Measurements from ENCODE around the gene CACNG5.
"Not testable (repeated sequence)": the region's sequence is repeated elsewhere in the genome, so short reads cannot be mapped to it uniquely, and the experiment has no call there.

CACNG5 gene

DNA sequence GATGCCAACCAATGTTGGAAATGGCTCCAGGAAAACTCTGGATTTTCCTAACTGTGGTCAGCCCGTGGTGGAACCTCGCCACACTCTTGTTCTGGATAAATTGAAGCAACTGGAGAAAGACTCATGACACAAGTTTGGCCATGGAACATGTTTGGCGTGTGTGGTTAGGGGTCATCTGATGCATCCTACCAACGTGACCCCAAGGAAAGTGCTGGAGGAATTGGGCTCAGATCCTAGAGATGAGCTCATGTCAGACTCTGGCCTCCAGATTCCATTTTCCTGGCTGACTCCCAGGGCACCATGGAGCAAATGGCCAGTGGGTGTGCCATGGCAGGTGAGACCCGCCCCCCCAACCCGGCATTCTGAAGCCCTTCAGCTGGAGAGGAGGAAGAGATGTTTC lies 58.5 kb downstream of the CACNG5 start:
- intact Hi-C loops (cut with DNase I; ENCODE audit: low total_unique reads): no loop called here
- H3K36me3 ChIP-seq: no peaks in the 10 kb centered on the region
- peaks cover 0 to 7% of the 10 kb centered on the region in 2 donors for H3K27me3 ChIP-seq
- TF ChIP-seq, protein P1, sequence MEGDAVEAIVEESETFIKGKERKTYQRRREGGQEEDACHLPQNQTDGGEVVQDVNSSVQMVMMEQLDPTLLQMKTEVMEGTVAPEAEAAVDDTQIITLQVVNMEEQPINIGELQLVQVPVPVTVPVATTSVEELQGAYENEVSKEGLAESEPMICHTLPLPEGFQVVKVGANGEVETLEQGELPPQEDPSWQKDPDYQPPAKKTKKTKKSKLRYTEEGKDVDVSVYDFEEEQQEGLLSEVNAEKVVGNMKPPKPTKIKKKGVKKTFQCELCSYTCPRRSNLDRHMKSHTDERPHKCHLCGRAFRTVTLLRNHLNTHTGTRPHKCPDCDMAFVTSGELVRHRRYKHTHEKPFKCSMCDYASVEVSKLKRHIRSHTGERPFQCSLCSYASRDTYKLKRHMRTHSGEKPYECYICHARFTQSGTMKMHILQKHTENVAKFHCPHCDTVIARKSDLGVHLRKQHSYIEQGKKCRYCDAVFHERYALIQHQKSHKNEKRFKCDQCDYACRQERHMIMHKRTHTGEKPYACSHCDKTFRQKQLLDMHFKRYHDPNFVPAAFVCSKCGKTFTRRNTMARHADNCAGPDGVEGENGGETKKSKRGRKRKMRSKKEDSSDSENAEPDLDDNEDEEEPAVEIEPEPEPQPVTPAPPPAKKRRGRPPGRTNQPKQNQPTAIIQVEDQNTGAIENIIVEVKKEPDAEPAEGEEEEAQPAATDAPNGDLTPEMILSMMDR (IDR thresholded peaks at IDR 0.05): no peak
- no peaks in the 10 kb centered on the region for H3K9me3 ChIP-seq
- no peak overlapping the region for H3K27ac ChIP-seq
- H3K4me1 ChIP-seq: peaks cover 0 to 3% (median 0%) of the 10 kb centered on the region in 4 donors
- DNase-seq: no peak
- H3K4me3 ChIP-seq: no peak overlapping the region

DNA sequence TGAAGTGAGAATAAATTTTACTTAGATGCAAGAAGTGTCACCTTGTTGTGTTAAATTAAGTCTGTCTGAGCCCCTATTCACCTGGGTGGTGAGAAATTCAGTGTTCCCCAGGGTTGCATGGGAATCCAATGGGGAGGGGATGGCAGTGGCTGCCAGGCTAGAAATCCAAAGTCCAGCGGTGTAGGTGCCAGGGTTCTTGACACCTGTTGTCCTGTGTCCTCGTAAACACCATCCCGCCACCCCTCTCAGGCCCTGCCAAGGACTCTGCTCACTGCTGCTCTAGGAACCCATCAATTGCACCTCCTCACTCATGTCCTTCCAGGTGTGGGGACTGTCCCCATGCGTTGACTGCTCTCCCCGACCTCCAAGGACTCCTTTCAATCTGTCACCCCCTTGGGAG lies 58.9 kb downstream of the CACNG5 start:
- no peaks in the 10 kb centered on the region for H3K36me3 ChIP-seq
- no peak overlapping the region for H3K4me3 ChIP-seq
- no peaks in the 10 kb centered on the region for H3K9me3 ChIP-seq
- peaks cover 0 to 10% of the 10 kb centered on the region in 2 donors for H3K27me3 ChIP-seq
- TF ChIP-seq, protein P1 (IDR thresholded peaks at IDR 0.05): no peak
- H3K27ac ChIP-seq: no peak overlapping the region
- DNase-seq: no peak
- intact Hi-C loops (cut with DNase I; ENCODE audit: low total_unique reads): no loop called here
- peaks cover 0 to 3% (median 0%) of the 10 kb centered on the region in 4 donors for H3K4me1 ChIP-seq

- no peak for DNase-seq
- Histone ChIP-seq H3K4me3 (no peak overlapping the region), H3K36me3 (no peaks in the 10 kb centered on the region), H3K9me3 (no peaks in the 10 kb centered on the region), H3K4me1 (peaks cover 0 to under 1% (median 0%) of the 10 kb centered on the region in 4 donors), H3K27ac (no peak overlapping the region), H3K27me3 (peaks cover 0 to 18% of the 10 kb centered on the region in 2 donors)
- TF ChIP-seq, protein P1 (IDR thresholded peaks at IDR 0.05): no peak
- intact Hi-C loops (cut with DNase I; ENCODE audit: low total_unique reads): no loop called here
These were observed 62.2 kb downstream of the CACNG5 start for GRCh38 chr17:66897141-66897540.

DNA sequence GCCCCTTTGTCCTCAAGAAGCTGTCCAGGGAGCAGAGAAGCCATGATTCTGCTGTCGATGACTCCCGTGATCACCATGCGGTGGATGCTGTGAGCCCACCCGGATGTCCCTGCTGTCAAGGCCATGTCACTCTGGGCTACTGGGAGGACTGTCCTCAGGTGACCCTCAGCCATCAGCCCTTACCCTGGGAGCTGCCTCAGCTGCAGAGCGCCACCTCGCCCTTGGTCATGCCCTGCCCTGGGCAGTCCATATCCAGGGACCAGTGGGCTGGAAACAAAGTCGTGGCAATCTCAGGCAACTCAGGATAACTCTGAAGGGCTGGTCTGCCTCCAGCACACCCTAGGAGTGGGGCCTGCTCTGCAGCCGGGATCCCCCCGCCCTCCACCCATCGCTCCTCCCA lies 63.6 kb downstream of the CACNG5 start:
- Histone ChIP-seq H3K4me3 (no peak overlapping the region), H3K27me3 (peaks cover 0 to 18% of the 10 kb centered on the region in 2 donors), H3K9me3 (no peaks in the 10 kb centered on the region), H3K4me1 (no peaks in the 10 kb centered on the region), H3K27ac (no peak overlapping the region), H3K36me3 (no peaks in the 10 kb centered on the region)
- intact Hi-C loops (cut with DNase I; ENCODE audit: low total_unique reads): no loop called here
- DNase-seq: no peak
- TF ChIP-seq, protein P1 (IDR thresholded peaks at IDR 0.05): no peak

GRCh38 chr17:66900126-66901010 lies 65.5 kb downstream of the CACNG5 start:
- Histone ChIP-seq H3K36me3 (no peaks in the 10 kb centered on the region), H3K27ac (no peak overlapping the region), H3K4me3 (no peak overlapping the region), H3K4me1 (peaks cover 0 to 9% (median 4%) of the 10 kb centered on the region in 4 donors), H3K9me3 (no peaks in the 10 kb centered on the region), H3K27me3 (peaks cover 0 to 18% of the 10 kb centered on the region in 2 donors)
- TF ChIP-seq, protein P1 (IDR thresholded peaks at IDR 0.05): no peak
- intact Hi-C loops (cut with DNase I; ENCODE audit: low total_unique reads): no loop called here
- DNase-seq: no peak

DNA sequence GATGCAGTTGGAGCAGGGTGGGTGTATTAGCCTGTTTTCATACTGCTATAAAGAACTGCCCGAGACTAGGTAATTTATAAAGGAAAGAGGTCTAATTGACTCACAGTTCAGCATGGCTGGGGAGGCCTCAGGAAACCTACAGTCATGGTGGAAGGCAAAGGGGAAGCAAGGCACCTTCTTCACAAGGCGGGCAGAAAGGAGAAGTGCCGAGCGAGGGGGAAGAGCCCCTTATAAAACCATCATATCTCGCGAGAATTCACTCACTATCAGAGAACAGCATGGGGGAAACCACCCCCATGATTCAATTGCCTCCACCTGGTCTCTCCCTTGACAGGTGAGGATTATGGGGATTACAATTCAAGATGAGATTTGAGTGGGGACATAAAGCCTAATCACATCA lies 68.4 kb downstream of the CACNG5 start:
- intact Hi-C loops (cut with DNase I; ENCODE audit: low total_unique reads); H3K36me3 ChIP-seq; H3K4me3 ChIP-seq; DNase-seq; H3K9me3 ChIP-seq; H3K27ac ChIP-seq: not testable (repeated sequence)
- Histone ChIP-seq H3K27me3 (peaks cover 0 to 12% of the 10 kb centered on the region in 2 donors), H3K4me1 (peaks cover 0 to 14% (median 5%) of the 10 kb centered on the region in 4 donors)
